Stimulated activated CD8-positive, alpha-beta memory T cell treated with anti-CD3 and anti-CD28 coated beads, Interleukin-4, amount 100 ng/mL, for 4 hours (primary cell): ENCODE data around the gene EIF4E2.

Source experiments
- DNase-seq, 2 donors: peaks; one replicate each; pipeline ENCODE4 v3.0.0-alpha.2; 2020; ENCODE audit warnings: low read depth in 2 of 2, low spot score in 1 of 2

The EIF4E2 gene

GRCh38 chr2:232550354-232551249 lies at the start of gene EIF4E2, which contains the start of gene TIGD1:
Gene EIF4E2 (plus strand): TSS chr2:232550689. CDS start chr2:232550725, 36 bp downstream.
Gene TIGD1 (minus strand): TSS chr2:232550557. CDS start chr2:232549882, 675 bp downstream.
- peak; percentile 82 to 85 for DNase-seq

- DNase-seq: no peak
Observed at GRCh38 chr2:232501331-232501771, 49.1 kb upstream of the EIF4E2 start.

- DNase-seq: no peak
Observed at GRCh38 chr2:232501794-232502390, 48.6 kb upstream of the EIF4E2 start.

GRCh38 chr2:232502511-232502910 lies 48.0 kb upstream of the EIF4E2 start:
- no peak for DNase-seq

- DNase-seq: no peak
Observed at GRCh38 chr2:232502911-232503808, 47.3 kb upstream of the EIF4E2 start.

- DNase-seq: no peak
Observed at GRCh38 chr2:232503809-232504323, 46.6 kb upstream of the EIF4E2 start.

GRCh38 chr2:232504438-232504837 lies 46.1 kb upstream of the EIF4E2 start:
- DNase-seq: no peak

GRCh38 chr2:232505856-232506255 lies 44.6 kb upstream of the EIF4E2 start:
- no peak for DNase-seq

- no peak for DNase-seq
Observed at GRCh38 chr2:232506709-232507108, 43.8 kb upstream of the EIF4E2 start.

GRCh38 chr2:232508251-232508650 lies 42.2 kb upstream of the EIF4E2 start:
- no peak for DNase-seq

GRCh38 chr2:232511336-232511890 lies 39.1 kb upstream of the EIF4E2 start:
- DNase-seq: no peak

- no peak for DNase-seq
Observed at GRCh38 chr2:232512602-232513001, 37.9 kb upstream of the EIF4E2 start.

GRCh38 chr2:232513353-232513752 lies 37.1 kb upstream of the EIF4E2 start:
- no peak for DNase-seq

- DNase-seq: no peak
Observed at GRCh38 chr2:232515639-232516038, 34.9 kb upstream of the EIF4E2 start.

GRCh38 chr2:232516551-232516950 lies 33.9 kb upstream of the EIF4E2 start:
- DNase-seq: no peak

- no peak for DNase-seq
Observed at GRCh38 chr2:232518844-232519243, 31.6 kb upstream of the EIF4E2 start.

GRCh38 chr2:232519581-232520438 lies 30.7 kb upstream of the EIF4E2 start, which contains the start of gene PRSS56:
Gene PRSS56 (plus strand): TSS chr2:232520388. CDS start chr2:232520599, 211 bp downstream.
- no peak for DNase-seq

GRCh38 chr2:232520489-232520888 lies 30.0 kb upstream of the EIF4E2 start:
- no peak for DNase-seq

GRCh38 chr2:232521098-232521497 lies 29.4 kb upstream of the EIF4E2 start:
- no peak for DNase-seq
